Islet precursor cell (in vitro differentiated cells): ENCODE results near the gene SH3PXD2A.

ENCODE experiments used
- DNase-seq: peaks from one replicate; pipeline ENCODE4 v3.0.0-alpha.2; 2018

SH3PXD2A gene, protein sequence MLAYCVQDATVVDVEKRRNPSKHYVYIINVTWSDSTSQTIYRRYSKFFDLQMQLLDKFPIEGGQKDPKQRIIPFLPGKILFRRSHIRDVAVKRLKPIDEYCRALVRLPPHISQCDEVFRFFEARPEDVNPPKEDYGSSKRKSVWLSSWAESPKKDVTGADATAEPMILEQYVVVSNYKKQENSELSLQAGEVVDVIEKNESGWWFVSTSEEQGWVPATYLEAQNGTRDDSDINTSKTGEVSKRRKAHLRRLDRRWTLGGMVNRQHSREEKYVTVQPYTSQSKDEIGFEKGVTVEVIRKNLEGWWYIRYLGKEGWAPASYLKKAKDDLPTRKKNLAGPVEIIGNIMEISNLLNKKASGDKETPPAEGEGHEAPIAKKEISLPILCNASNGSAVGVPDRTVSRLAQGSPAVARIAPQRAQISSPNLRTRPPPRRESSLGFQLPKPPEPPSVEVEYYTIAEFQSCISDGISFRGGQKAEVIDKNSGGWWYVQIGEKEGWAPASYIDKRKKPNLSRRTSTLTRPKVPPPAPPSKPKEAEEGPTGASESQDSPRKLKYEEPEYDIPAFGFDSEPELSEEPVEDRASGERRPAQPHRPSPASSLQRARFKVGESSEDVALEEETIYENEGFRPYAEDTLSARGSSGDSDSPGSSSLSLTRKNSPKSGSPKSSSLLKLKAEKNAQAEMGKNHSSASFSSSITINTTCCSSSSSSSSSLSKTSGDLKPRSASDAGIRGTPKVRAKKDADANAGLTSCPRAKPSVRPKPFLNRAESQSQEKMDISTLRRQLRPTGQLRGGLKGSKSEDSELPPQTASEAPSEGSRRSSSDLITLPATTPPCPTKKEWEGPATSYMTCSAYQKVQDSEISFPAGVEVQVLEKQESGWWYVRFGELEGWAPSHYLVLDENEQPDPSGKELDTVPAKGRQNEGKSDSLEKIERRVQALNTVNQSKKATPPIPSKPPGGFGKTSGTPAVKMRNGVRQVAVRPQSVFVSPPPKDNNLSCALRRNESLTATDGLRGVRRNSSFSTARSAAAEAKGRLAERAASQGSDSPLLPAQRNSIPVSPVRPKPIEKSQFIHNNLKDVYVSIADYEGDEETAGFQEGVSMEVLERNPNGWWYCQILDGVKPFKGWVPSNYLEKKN

DNA sequence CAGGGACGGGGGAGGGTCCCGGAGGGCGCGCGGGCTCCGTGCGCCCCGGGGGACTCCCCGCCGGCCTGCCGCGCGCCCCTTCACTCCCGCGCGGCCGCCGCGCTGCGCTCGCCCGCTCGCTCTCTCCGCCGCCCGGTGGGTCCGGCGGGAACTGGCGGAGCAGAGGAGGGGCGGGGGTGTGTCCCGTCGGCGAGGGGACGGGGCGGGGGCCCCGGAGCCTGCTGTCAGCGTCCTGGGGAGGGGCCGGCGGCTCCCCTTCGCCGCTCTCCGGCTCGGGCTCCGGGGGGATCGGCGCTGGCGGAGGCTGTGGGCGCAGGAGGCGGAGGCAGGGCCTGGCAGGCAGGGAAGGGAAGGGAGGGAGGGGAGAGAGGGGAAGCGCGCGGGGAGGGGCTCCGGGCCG, at the start of gene SH3PXD2A:
TSS of gene SH3PXD2A (minus strand) at position 153 of the 400 bp plus-strand sequence. CDS start 310 bp downstream, outside the sequence.
- peak; percentile 81 for DNase-seq

DNA sequence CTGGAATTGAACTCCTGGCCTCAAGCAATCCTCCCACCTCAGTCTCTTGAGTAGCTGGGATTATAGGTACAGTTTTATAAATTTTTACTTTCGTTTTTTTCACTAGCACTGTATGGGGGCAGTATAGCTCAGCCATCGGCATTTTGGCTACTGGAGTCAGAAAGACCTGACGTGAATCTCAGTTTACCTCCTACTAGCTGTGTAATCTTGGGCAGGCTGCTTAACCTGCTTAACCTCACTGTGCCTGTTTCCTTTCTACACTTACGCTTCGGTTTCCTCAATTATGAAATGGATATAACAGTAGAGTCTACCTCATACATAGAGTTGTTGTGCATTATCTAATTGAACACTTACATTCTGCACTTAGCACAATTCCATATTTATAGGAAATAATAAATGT, 45.9 kb upstream of the SH3PXD2A start:
- DNase-seq: no peak

DNA sequence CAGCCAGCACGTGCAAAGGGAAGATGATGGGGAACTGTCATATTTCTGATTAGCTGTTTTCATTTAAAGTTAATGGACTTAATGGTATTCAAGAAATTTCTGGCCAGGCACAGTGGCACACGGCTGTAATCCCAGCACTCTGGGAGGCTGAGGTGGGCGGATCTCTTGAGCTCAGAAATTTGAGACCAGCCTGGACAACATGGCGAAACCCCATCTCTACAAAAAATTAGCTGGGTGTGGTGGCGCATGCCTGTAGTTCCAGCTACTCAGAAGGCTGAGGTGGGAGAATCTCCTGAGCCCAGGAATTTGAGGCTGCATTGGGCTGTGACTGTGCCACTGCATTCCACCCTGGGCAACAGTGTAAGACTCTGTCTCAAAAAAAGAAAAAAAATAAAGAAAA, 43.9 kb upstream of the SH3PXD2A start:
- no peak for DNase-seq

DNA sequence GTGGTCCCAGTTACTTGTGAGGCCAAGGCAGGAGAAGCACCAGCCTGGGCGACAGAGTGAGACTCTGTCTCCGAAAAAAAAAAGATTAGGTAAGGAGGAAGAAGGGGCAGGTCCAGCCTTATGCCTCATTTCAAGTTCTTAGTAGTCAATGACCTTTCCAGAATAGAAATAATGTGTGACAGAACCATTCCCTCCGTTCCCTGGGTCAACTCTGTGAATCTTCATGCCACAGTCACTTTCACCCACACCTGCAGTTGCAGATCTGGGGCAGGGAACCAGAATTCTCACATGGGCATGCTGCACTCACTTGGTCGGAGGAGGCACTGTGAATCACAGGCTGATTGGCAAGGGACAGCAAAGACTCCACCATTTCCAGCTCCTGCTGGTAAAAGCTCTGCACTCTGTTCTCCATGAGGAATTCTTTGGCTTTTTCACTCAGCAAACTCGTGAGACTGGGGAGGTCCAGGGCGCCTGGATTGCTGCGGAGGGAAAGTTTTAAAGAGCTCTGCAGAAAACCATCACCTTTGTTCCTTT, 41.9 kb upstream of the SH3PXD2A start:
- no peak for DNase-seq

DNA sequence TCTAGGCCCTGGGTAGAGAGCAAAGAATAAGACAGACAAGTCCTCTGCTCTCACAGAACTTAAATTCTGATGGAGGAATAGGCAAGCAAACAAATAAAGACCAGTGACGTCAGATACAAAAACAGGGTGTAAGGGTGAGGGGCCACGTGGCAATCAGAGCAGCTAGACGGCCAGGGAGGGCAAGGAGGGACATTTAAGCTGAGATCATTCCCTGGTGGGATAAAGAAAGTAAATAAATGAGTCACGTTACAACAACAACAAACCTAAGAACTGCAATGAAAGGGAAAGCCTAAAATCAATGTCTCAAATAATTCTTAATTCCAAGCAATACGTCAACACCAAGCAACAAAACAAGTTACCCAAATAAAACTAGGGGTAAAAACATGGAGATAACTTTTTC, 40.8 kb upstream of the SH3PXD2A start:
- DNase-seq: no peak

DNA sequence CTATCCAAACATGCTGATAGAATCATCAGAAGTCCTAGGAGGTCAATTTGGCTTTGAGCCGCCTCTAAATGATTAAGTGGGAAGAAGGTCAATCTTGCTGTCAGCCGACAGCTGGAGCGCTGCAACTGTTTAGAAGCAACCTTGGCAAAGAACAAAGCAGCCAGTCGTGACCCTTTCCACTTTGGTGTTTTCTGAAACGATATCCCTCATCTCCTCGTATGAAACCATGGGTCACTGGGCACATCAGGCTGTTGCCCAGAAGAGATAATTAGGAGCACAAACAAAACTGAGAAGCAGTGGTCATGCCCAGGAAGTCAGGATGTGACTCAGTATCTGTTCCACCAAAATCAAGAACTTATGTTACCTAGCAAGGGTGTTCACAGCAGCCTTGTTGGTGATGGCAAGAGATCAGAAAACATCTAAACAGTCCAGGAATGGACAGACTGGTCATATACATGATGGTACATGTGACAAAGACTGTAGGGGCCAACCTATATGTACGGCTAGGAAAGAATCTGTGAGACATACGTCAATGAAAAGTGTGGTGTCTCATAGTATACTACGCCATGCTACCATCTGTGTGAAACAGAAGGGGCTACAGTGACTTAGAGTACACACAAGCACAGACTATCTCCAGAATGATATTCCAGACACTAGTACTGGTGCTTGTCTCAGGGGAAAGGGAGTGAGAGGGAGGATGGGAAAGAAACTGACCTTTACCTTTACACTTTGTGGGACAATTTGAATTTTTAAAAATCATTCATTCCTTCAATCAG, 40.2 kb upstream of the SH3PXD2A start:
- no peak for DNase-seq

DNA sequence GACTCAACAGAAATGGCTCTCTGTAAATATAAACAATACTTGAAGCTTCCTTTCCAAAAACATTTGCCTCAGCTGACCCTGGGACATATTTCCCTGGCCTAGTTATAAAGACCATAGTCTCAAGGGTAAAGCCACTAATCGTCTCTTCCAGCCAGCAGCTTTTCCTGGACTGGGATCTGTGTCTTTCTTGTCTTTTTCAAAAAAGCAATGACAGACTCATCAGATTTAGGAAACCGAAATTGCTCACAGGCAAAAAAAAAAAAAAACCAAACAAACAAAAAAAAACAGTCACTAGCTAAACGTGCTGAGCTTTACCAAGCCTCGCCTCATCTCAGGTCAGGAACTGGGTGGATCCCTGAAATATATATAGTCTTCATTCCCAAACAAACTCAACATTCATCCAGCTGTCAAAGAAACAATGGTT, 39.1 kb upstream of the SH3PXD2A start:
- DNase-seq: no peak

DNA sequence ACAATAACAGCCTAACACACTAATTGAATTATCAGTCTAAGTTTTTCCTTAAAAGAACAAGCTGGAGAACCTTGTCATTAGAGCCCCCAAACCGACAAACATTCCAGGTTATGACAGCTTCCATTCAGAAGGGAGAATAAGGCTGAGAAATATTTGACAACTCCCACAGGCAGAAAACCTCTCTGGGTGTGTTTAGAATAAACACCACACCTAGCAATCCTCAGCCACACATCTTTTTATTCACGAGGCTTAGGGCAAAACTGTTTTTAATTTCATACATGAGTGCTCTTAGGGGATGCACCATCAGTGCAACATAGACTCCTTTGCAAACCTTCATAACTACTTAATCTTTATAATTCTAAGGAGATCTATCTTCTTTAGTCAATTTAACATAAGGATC, 38.4 kb upstream of the SH3PXD2A start:
- no peak for DNase-seq

DNA sequence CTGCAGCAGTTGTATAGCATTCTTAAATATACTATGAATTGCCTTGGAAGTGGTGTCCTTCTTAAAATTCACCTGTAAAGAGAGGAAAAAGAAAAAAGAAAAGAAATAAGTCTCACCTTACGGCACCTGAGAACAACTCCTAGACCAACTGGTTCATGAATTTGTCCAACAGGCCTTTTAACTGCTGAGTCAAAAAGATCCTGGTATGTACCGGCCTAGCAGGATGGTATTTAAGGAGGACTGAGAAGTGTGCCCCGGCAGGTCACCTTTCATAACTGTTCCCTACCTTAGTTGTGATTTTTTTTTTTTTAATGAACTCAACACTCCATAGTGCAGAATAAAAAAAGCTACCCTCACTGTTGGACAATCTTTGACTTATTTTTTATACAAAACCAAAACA, 36.8 kb upstream of the SH3PXD2A start:
- DNase-seq: no peak

DNA sequence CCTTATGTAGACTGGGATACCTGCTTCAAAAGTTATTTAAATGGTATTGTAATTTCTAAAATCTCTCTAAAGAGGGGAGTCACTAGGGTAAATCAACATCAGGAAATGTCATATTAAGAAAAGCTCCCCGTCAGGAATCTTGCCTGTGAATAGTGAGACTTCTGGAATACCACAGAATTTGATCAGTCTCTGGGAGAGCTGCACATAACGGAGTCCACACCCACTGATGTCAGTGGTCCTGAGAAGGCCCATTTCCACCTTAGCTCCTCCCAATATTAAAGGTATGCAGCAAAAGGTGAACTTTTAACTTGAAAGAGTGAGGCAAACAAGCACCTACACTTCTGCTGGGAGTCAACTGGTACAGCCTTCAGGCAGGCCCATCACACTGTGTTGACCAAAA, 35.3 kb upstream of the SH3PXD2A start:
- no peak for DNase-seq

DNA sequence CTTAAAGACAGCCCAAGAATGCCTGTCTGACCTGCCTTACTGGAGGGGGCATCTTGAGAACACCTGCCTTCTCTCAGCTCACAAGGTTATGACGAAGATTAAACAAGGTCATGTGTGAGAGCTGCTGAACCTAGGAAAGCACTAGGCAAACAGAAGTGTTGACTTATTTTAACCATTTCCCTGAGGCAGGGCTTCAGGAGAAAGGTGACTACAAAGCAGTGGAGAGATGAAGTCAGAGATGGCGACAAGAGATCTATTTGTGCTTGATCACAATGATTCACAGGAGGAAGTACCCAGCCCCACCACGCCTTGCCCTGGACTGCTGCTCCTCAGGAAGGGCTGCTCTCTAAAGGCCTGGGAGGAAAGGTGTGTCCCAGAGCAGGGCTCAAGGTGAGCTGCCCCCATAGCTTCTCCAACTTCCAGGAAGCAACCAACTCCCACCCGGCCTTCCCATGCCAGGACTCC, 34.9 kb upstream of the SH3PXD2A start:
- no peak for DNase-seq

DNA sequence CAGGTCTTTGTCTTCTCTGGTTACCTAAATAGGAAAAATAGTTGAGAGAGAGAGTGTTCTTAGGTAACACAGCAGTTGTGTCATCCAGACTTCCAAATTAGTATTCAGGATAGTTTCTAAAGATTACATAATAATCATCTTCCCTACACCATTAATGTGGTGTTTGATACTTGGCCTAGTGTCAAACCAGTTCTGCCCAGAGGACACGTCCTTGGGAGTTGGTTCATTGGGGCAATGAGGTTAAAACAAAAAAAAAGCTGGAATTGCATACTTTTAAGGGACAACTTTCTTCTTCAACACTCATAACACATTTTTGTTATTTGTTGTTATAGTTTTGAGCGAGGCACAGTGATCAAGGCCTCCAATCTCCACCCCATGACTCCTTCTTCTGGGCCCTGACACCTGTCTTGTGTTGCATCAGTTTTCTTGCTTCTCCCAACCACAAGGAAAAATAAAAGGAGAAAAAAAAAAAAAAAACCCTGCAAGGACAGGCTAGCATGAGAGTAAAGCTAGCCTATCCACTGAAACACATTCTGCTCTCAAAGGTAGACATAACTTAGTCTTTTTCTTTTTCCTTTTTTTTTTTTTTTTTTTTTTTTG, 33.8 kb upstream of the SH3PXD2A start:
- DNase-seq: no peak

DNA sequence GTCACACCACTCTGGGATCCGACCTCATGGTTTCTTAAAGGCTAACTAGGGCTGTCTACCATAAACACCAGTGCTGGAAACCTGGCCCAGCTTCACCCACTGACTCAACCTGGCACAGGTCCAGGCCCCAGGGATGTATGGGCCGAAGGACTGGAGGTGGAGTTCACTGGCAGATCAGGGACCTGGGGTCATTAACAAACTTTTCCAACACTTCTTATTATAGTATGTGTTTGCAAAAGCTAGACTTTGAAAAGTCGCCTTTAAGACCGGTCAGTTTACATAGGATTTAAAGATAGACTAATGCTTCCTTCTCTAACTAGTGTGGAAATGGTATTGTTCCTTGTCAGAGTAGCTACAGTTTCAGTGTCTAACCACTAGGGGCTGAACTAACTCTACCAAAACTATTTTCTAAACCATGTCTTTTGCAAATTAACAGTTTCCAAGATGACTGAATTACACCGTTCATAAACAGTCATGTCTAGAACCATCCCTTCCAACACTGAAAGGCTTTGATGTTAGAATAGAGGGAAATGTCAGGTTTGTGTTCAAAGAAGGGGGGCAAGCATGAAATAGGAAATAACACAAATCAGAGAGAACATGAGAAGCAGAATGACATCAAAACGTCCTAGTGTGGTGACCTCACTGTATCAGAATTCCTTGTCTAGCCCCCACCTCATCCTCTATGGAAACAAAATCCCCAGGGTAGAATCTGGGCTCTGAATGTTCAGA, 32.9 kb upstream of the SH3PXD2A start:
- no peak for DNase-seq

DNA sequence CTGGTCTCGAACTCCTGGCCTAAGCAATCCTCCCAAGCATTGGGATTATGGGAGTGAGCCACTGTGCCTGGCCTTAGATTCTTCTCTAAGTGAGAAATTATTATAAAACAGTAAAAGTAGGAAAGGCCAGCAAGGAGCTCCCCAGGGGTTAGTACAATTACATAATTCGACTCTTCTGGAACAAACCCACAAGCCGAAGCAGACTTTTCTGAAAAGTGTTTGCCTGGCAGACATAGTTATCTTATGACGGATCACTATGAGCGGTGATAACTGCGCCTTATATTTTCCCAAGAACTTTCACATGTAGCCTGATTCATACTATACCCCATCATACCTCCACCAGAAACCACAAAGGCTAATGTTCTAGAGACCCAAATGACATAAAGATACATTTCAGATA, 30.2 kb upstream of the SH3PXD2A start:
- no peak for DNase-seq

DNA sequence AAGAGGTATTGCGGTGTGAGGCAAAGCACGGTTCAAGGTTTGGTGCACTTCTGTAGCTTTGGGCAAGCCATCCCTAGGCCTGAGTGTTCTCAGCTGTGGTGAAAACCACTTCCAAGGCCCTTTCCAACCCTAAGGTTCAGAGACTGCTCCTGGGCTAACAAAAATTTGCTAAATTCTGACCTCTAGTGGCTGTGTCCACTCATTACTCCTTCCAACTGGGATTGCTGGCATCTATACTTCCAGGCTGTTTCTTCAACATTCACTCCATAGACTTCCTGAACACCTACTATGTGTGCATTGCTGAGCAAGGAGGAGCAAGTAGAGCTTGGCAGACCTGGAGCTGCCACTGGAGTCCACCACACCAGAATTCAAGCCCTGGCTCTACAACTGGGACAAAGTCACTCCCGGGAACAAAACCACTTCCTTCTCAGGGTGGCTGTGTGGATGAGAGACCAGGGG, 29.3 kb upstream of the SH3PXD2A start:
- DNase-seq: peak; percentile 78

DNA sequence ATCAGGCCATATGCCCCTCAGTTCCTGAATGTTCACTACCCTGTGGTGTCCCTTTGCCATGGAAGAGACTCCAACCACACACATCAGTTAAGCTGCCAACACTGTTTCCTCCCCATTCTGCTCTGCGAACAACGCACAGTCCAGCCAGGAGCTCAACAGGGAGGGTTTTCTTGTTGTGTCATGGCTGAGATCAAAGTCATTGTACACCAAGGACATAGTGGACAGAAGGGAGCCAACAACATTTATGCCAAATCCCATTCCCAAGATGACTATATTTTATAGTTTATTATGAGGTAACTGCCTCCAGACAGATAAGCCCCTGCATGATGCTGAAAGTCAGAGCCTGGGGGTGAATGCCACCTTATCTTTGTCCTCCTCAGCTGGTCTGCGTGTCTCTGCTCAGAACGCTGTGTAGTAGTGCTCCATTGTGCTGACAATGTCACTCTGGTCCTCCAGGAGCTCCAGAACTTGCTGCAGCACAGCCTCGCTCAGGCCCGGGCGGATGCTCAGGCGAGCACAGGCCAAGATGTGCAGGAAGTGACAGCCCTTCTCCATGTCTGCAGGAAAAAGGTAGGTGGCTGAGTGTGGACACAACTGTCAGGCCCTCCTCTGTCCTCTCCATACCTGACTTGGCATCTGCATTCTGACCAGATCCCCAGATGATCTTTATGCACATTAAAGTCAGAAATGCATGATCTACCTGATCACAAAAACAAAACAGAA, 27.1 kb upstream of the SH3PXD2A start:
- DNase-seq: no peak

DNA sequence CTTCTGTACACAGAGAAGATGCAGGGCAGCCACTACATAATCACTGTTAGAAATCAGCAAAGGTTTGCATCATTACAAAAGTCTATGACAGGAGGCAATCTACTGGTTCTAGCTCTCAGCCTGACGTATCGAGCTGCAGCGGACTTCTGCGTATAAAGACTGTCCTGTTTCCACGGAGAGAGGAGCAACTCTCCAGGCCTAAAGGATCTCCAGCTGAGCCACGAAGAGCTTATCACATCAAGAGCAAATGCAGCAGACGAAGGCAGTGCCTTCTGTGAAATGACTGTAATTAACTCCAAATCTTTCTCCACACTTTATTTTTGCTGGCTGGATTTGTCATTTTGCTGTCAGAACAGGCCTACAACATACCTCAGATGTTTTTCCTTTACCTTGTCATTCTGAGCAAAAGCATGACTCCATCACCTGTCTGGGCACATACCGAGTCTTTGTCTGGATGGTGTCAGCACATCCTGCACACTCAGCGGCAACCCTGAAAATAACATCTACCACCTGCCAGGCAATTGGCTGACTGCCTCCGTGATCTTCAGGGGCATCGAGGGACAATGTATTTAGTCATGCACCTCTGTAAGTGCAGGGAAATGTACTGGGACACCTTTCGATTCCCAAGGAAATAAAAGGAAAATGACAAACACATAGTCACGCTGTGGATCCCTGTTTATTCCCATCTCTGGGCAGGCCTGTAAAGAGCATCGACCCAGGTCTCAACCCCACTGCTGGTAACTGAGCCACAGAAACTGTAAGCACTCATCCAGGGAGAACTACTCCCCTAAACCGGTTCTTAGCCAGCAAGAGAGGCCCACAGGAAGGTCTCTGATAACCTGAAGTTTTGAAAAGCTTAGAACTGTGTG, 26.3 kb upstream of the SH3PXD2A start:
- DNase-seq: peak; percentile 79

DNA sequence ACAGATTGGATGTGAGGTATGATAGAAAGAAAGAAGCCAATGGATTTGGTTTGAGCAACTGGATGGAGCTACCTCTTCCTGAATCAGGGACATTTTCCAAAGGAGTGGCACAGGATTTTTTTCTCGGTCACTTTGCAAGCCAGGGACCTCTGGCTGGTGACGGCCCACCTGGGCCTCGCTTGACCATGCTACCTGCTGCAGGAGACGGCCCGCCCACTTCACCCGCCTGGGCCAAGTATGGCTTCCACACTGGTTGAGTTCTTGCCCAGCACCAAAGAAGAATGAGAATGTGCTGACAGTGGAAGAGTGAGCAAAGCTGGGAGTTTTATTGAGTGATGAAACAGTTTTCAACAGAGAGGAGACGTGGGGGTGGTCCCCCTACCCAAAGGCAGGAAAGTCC, 24.5 kb upstream of the SH3PXD2A start:
- no peak for DNase-seq

DNA sequence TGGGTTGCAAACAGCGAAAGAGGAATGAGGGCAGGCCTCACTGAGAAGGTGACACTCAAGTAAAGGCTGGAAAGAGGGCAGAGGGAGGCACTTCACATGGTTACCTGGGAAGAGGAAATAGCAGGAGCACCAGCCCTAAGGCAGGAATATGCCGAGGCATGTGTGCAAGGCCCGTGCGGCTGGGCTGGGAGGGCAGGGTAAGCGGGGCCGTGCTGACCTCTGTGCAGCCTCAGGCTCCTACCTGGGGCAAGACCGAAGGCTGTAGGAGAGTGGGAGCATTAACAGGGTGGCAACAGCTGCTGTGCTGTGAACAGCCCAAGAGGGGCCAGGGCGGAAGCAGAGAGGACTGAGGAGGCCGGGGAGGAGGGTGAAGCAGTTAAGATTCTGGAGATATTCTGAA, 24.0 kb upstream of the SH3PXD2A start:
- peak; percentile 63 for DNase-seq
